Measurements from ENCODE around the gene ENPP7.

ENPP7 gene

DNA sequence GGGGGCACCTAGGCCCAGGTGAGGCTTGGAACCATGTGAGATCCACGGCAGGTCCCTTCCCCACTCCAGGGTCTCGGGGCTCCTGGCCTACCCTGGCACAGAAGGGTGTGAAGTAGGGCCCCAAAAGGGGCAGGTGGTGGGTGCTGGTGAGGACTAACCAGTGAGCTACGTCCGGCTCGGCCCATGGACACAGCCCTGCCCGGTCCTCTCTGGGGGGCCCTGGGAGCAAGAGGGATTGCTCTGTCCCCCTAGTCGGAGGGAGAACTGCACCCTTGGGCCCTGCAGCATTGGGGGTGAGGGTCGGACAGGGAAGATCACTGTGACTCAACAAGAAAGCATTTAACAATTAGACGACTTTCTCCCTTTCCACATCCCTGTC is 2.9 kb downstream of the ENPP7 start:
- no peak for DNase-seq

GRCh38 chr17:79735096-79735495 is 4.4 kb downstream of the ENPP7 start:
- DNase-seq: no peak

GRCh38 chr17:79737046-79737921 is 6.5 kb downstream of the ENPP7 start:
- DNase-seq: no peak

DNA sequence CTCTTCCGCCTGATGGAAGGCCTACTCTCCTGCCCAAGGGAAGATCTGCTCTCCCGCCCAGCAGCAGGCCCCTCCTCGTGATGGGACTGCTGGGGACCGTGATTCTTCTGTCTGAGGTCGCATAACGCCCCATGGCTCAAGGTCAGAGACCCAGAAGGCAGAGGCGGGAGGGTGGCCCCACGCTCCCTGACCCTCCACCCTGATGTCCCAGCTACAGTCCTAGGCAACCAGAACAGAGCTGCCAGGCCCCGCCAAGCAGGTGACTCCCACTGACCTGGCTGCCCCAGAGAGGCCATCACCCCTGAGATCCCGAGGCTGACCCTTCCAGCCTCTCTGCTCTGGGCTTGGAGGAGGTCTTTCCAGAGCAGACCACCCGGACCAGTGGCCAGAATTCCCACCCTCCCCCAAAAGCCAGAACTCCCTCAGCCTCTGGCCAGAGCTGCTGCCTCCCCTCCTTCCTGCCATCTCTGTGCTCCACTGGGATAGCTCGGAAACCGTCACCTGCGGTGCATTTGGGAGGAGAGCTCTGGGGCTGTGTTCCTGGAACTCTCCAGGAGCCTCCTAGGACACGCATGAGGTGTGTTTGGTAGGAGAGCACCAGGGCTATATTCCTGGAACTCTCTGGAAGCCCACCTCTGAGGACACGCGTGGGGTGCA is 7.3 kb downstream of the ENPP7 start:
- no peak for DNase-seq

DNA sequence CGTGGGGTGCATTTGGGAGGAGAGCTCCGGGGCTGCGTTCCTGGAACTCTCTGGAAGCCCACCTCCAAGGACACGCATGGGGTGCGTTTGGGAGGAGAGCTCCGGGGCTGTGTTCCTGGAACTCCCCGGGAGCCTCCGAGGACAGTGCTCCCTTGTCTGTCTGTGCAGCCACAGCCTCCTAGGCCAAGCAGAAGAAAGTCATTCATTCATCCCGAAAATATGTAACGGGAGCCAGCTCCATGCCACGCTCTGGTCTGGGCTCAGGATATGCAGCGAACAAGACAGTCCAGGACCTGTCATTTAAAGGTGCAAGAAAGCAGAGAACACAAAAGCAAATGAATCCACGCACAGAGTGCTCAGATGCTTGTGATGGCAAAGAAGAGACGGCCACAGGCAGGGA is 7.9 kb downstream of the ENPP7 start:
- no peak for DNase-seq

DNA sequence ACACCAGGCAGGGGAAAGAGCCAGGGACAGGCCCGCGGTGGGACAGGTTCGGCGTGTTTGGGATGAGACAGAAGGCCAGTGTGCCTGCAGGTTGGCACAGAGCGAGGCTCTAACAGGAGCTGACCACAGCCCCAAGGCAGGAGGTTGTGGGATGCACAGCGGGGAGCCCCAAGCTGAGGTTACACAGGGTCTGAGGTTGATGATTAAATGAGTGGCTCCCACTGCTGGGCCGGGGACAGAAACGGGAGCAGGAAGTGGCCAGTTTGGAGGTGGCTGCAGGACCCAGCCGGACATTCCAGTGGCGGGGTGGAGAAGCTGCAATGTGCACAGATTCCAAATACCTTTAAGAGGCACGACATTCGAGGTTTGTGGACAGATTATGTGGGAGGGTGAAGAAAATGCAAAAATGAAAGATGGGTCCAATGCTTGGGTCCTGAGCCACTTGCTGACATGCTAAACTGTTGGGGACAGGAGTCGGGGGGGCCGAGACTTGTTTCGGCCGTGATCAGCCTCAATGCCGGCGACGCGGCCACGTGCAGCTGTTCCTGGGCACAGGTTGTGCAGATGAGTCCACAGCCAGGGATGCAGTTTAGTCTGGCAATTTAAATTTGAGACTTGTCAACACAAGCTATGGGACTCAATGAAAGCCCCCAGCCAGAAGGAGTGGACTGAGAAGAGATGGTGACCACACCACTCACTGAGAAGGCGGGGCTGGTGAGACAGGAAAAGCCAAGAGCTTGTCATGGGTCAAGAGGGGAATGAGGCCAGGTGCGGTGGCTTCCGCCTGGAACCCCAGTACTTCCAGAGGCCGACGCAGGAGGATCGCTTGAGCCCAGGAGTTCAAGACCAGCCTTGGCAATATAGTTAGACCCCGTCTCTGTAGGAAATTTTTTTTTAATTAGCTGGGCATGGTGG is 8.7 kb downstream of the ENPP7 start:
- DNase-seq: no peak

- DNase-seq: no peak
Measured at GRCh38 chr17:79740413-79740812, 9.7 kb downstream of the ENPP7 start.

GRCh38 chr17:79741401-79741750 is 10.6 kb downstream of the ENPP7 start:
- DNase-seq: no peak

DNA sequence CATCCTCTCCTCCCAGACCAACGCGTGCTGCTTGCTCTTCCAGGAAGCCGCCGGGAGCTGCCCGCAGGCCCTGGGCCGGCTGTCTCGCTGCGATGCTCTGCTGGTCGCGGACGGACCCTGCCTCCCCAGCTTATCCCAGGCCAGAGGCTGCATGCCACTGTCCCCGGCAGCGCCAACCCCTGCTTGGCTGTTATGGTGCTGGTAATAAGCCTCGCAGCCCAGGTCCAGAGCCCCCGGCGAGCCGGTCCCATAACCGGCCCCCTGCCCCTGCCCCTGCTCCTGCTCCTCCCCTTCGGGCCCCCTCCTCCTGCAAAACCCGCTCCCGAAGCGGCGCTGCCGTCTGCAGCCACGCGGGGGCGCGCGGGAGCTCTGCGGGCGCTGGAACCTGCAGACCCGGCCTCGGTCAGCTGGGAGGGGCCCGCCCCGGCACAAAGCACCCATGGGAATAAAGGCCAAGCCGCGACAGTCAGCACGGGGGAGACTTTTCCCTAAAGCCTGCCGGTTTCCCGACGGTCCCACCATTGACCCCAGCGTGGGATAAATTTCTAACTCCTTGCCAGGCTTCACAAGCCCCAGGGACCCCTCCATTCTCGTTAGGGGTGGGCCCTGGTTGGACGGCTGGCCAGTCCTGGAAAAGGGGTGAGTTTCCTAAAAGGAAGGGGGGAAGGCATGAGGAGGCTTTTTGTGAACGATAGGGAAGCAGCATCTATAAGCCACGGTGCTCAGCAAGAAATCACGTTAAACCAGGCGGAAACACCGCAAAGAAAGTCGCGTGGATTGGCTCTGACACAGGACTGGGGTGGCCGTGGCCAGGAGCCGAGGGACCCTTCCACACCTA is 11.2 kb downstream of the ENPP7 start:
- DNase-seq: peak; percentile 29

DNA sequence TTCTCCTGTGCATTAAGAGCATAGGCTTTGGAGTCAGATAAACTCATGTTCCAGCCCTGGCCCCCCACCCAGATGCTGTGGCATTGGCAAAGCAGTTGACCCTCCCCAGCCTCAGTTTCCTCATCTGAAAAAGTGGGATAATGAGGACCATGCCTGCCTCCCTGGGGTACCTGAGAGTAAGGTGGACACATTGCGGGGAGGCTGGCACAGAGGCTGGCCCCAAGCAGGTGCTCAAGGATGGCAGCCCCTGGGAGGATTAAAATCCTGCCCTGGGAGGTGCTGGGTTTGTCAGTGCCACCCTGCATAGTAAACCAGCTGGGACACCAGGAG is 11.8 kb downstream of the ENPP7 start:
- DNase-seq: no peak

- no peak for DNase-seq
Measured at GRCh38 chr17:79742951-79743476, 12.3 kb downstream of the ENPP7 start.

DNA sequence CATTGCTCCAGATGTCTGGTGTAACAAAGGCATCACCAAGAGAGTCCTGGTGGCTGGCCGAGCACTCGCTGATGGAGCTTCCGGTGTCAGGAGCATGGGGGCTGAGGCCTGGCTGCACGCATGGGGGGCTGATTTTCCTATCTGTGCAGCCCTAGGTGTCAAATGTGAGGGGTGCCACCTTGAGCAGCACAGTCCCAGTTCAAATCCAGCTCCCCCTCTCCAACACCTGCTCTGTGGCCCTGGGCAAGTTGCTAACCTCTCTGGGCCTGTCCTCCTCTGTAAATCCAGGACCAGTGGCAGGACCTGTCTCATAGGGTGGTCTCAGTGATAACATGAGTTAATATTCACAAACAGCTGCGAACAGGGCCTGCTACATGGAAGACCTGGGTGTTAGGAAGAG is 12.9 kb downstream of the ENPP7 start:
- DNase-seq: no peak

DNA sequence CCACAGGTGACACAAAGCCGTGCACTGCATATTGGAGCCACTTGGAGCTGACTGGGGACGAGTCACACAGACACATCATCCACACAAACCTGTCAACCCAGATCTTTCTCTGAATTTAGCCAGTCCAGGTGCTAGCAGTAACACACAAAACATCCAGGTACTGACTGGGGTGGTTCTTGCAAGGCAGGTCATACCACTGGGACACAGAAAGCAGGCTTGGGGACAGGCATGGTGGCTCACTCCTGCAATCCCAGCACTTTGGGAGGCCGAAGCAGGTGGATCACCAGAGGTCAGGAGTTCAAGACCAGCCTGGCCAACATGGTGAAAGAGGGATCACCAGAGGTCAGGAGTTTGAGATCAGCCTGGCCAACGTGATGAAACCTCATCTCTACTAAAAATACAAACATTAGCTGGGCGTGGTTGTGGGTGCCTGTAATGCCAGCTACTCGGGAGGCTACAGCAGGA is 14.9 kb downstream of the ENPP7 start:
- DNase-seq: no peak

- DNase-seq: no peak
Measured at GRCh38 chr17:79746889-79747507, 16.3 kb downstream of the ENPP7 start.

DNA sequence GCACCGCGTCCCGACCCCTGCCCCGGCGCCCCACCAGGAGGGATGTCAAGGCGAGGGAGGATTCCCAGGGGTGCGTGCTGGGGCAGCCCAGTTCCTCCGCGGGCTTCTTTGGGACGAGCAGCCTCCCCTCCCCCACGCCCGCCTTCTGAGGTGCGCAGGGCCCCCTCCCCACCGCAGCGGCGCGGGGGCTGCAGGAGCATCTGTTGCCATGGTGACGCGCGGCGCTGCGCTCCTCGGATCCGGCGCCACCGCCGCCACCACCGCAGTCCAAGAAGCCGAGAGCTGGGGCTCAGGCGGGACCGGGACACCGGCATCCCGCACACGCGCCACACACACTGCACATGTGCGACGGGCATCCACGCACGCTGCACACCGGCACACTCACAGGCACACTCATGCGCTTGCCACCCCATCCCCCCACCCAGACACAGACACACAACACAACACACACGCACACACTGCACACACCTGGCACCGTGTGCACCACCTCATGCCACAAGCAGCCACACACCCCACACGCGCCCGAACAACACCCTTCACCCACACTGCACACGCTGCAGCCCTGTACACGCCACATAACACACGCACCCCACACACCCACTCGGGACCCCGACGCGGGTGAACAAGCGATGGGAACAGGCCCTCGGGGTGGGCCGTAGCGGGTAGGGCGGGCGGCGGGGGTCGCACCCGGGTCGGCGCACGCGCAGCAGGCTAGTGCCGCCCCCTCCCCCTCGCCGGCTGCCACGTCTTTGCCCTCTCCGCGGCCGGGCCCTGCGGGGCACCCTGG is 17.0 kb downstream of the ENPP7 start:
- DNase-seq: no peak

- DNase-seq: no peak
Measured at GRCh38 chr17:79748295-79749099, 17.8 kb downstream of the ENPP7 start.

DNA sequence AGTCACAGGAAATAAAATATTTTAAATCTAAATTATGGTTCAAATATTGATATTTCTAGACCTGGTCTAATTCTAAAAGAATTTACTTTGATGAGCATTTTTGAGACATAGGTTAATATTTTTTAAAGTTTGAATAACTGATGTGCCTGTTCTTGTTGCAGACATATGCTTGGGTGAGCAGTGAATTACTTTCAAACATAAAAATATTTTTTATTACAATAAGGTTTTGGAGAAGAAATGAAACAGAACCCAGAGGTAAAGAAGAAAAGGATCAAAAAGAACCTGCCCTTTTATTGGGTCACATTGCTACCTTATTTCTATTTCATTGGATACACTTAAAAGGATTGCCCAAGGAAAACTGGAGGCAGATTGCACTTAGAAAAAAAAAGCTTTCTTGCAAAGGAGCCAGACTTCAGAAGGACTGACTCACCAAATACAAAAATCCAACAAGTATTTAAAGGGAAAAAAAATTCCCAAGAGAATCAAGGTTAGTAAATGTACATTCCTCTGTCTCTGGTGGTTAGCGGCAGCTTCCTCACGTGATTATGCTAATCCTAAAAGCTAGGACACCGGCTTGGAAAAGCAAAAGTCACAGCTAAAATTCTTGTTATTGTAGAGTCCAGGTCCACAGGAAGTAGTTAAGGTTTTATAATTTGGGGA is 18.5 kb downstream of the ENPP7 start:
- peak; percentile 70 for DNase-seq

DNA sequence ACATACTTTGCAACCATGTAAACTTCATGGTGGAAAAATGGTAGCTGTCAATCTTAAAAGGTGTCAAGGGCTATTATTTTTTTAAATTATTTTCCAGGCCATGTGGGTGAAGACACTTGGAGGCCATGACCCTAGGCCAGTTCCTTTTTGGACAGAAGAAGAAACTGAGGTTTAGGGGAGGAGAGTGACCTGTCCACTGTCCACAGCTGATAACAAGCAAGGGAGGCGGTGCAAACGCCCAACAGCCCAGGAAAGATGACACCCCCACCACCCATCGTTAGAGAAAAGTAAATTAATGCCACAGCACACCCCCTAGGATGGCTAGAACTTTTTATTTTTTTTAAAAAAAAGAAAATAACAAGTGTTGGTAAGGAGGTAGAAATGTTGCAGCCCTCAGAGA is 19.2 kb downstream of the ENPP7 start:
- no peak for DNase-seq
